ENCODE data around the gene OR6K6.

OR6K6 gene

GRCh38 chr1:158754420-158754819 is at the start of gene OR6K6:
OR6K6 (plus strand) TSS chr1:158754720; CDS start chr1:158754888, 168 bp downstream.
- DNase-seq (ENCODE audit: low read depth in 1 of 2, low spot score in 1 of 2), result no peak

GRCh38 chr1:158706096-158706495 is 48.4 kb upstream of the OR6K6 start:
- DNase-seq (ENCODE audit: low read depth in 1 of 2, low spot score in 1 of 2), result no peak

- no peak for DNase-seq (ENCODE audit: low read depth in 1 of 2, low spot score in 1 of 2)
Measured at GRCh38 chr1:158711098-158711497, 43.4 kb upstream of the OR6K6 start.

GRCh38 chr1:158714754-158715153 is 39.8 kb upstream of the OR6K6 start:
- DNase-seq (ENCODE audit: low read depth in 1 of 2, low spot score in 1 of 2), result no peak

- no peak for DNase-seq (ENCODE audit: low read depth in 1 of 2, low spot score in 1 of 2)
Measured at GRCh38 chr1:158716335-158716734, 38.2 kb upstream of the OR6K6 start.

- no peak for DNase-seq (ENCODE audit: low read depth in 1 of 2, low spot score in 1 of 2)
Measured at GRCh38 chr1:158717344-158717743, 37.2 kb upstream of the OR6K6 start.

GRCh38 chr1:158719664-158720063 is 34.9 kb upstream of the OR6K6 start:
- no peak for DNase-seq (ENCODE audit: low read depth in 1 of 2, low spot score in 1 of 2)

GRCh38 chr1:158720620-158721019 is 33.9 kb upstream of the OR6K6 start, which contains the start of gene OR6K3:
OR6K3 (minus strand) TSS chr1:158720720; CDS start chr1:158718115, 2,605 bp downstream.
- no peak for DNase-seq (ENCODE audit: low read depth in 1 of 2, low spot score in 1 of 2)

GRCh38 chr1:158724442-158724841 is 30.1 kb upstream of the OR6K6 start:
- DNase-seq (ENCODE audit: low read depth in 1 of 2, low spot score in 1 of 2), result no peak

- no peak for DNase-seq (ENCODE audit: low read depth in 1 of 2, low spot score in 1 of 2)
Measured at GRCh38 chr1:158728510-158729225, 25.9 kb upstream of the OR6K6 start.

- no peak for DNase-seq (ENCODE audit: low read depth in 1 of 2, low spot score in 1 of 2)
Measured at GRCh38 chr1:158730453-158730852, 24.1 kb upstream of the OR6K6 start.

GRCh38 chr1:158731707-158732106 is 22.8 kb upstream of the OR6K6 start:
- DNase-seq (ENCODE audit: low read depth in 1 of 2, low spot score in 1 of 2), result no peak

- no peak for DNase-seq (ENCODE audit: low read depth in 1 of 2, low spot score in 1 of 2)
Measured at GRCh38 chr1:158732524-158732923, 22.0 kb upstream of the OR6K6 start.

GRCh38 chr1:158735848-158736247 is 18.7 kb upstream of the OR6K6 start:
- no peak for DNase-seq (ENCODE audit: low read depth in 1 of 2, low spot score in 1 of 2)

GRCh38 chr1:158752155-158752712 is 2.3 kb upstream of the OR6K6 start:
- DNase-seq (ENCODE audit: low read depth in 1 of 2, low spot score in 1 of 2), result no peak

- no peak for DNase-seq (ENCODE audit: low read depth in 1 of 2, low spot score in 1 of 2)
Measured at GRCh38 chr1:158771950-158772866, 17.7 kb downstream of the OR6K6 start, which contains the start of gene OR6N1. OR6N1 (minus strand) TSS chr1:158772195; CDS start chr1:158766682, 5,513 bp downstream.

- no peak for DNase-seq (ENCODE audit: low read depth in 1 of 2, low spot score in 1 of 2)
Measured at GRCh38 chr1:158781104-158781503, 26.6 kb downstream of the OR6K6 start, which contains the start of gene OR6N2. OR6N2 (minus strand) TSS chr1:158781204; CDS start chr1:158777635, 3,569 bp downstream.

GRCh38 chr1:158793604-158794003 is 39.1 kb downstream of the OR6K6 start:
- peak in 1 of 2 donors; percentile 0 for DNase-seq (ENCODE audit: low read depth in 1 of 2, low spot score in 1 of 2)

GRCh38 chr1:158794247-158794646 is 39.7 kb downstream of the OR6K6 start:
- DNase-seq (ENCODE audit: low read depth in 1 of 2, low spot score in 1 of 2), result no peak

- no peak for DNase-seq (ENCODE audit: low read depth in 1 of 2, low spot score in 1 of 2)
Measured at GRCh38 chr1:158798531-158798930, 44.0 kb downstream of the OR6K6 start.

GRCh38 chr1:158799689-158800088 is 45.2 kb downstream of the OR6K6 start:
- no peak for DNase-seq (ENCODE audit: low read depth in 1 of 2, low spot score in 1 of 2)
